Right cardiac atrium (tissue), 5 donors: Measurements from ENCODE around the gene HOXC11. TPM values are rescaled to one million over a fixed set of nuclear protein-coding genes. Genes with fewer than 3 reads are reported as not detected.

Source experiments
- ATAC-seq, 2 donors: fragments of 200-7000 bp; cut with Tn5 transposase; one replicate each; pipeline versions ENCODE4 v1.8.0 to v1.9.1; 2020; ENCODE audit warnings: moderate library complexity in 2 of 2, mild to moderate bottlenecking in 1 of 2
- DNase-seq, 3 donors: peaks; one replicate each; pipeline ENCODE4 v3.0.0-alpha.2; 2020
- H3K27ac ChIP-seq: one replicate; pipeline ENCODE4 v1.5.1; 2013; ENCODE audit warnings: mild to moderate bottlenecking, low read length, control low read depth, moderate library complexity
- H3K27me3 ChIP-seq: one replicate; pipeline ENCODE4 v1.6.1; 2013; ENCODE audit not compliant: control insufficient read depth, insufficient read depth
- H3K4me1 ChIP-seq: one replicate; pipeline ENCODE4 v1.6.1; 2013; ENCODE audit warnings: low read length; ENCODE audit not compliant: control insufficient read depth, insufficient read depth
- H3K4me3 ChIP-seq: one replicate; pipeline ENCODE4 v1.5.1; 2013; ENCODE audit warnings: low read length, control low read depth
- H3K9me3 ChIP-seq: one replicate; pipeline ENCODE4 v1.6.1; 2013; ENCODE audit warnings: low read length; ENCODE audit not compliant: control insufficient read depth
- WGBS: extraction: QIAGEN DNeasy Blood & Tissue Kit; methylation state at CpG from one replicate; pipeline ENCODE4 v1.1.7; 2013; 5-methylcytosine and 5-hydroxymethylcytosine counted together
- intact Hi-C, 4 donors: fragments of 100-400 bp; cut with DNase I; formaldehyde crosslinking; loops; one replicate each; pipeline versions ENCODE4 v1.11.0 to v1.14.0; 2022 to 2023
- polyA plus RNA-seq: library from polyadenylated mRNA; stranded (reverse); fragments of 200-250 nt; gene quantifications from one replicate; pipeline ENCODE4 v1.2.3, GENCODE V29; 2013
- total RNA-seq, 4 donors: library from RNA; stranded (reverse); fragmentation: NEBNext Ultra II Directional; extraction: Animal tissue kit (Norgen Biotek cat#: 25700); gene quantifications; one replicate each; pipeline ENCODE4 v1.2.1, GENCODE V29; 2021
- donor health status: healthy with polysubstance abuse.
- donor health status: DM: no; HTN: yes; CAD: no.
- donor health status: DM: no; HTN: no; CAD: no.
- donor health status: DM: no; HTN: yes; CAD: no; lungs with severe emphysema.
- donor health status: DM: yes; HTN: yes; CAD: no.

HOXC11 gene
- total and polyA plus RNA-seq, 5 donors, result not detected

- 10% methylated on average over 12 of the region's 12 CpGs for WGBS
- H3K4me3 ChIP-seq, result no peak overlapping the region
- no peaks in the 10 kb centered on the region for H3K27me3 ChIP-seq
- no peaks in the 10 kb centered on the region for H3K4me1 ChIP-seq
- intact Hi-C loops, result no loop called here
- DNase-seq, result no peak
- no peak for ATAC-seq
- H3K27ac ChIP-seq, result no peak overlapping the region
- no peaks in the 10 kb centered on the region for H3K9me3 ChIP-seq
Observed at GRCh38 chr12:53937099-53937498, 35.8 kb upstream of the HOXC11 start.

- 14% methylated on average over 23 of the region's 23 CpGs for WGBS
- intact Hi-C loops, result no loop called here
- no peak overlapping the region for H3K27ac ChIP-seq
- ATAC-seq, result no peak
- DNase-seq, result no peak
- H3K9me3 ChIP-seq, result no peaks in the 10 kb centered on the region
- H3K4me3 ChIP-seq, result no peak overlapping the region
- no peaks in the 10 kb centered on the region for H3K4me1 ChIP-seq
- no peaks in the 10 kb centered on the region for H3K27me3 ChIP-seq
Observed at GRCh38 chr12:53937596-53938325, 35.2 kb upstream of the HOXC11 start.

GRCh38 chr12:53938326-53939140, 34.4 kb upstream of the HOXC11 start, which contains the start of gene HOXC13:
HOXC13 (plus strand) TSS chr12:53938831; CDS start chr12:53938907, 76 bp downstream.
- Histone ChIP-seq H3K4me1 (no peaks in the 10 kb centered on the region), H3K27me3 (no peaks in the 10 kb centered on the region), H3K9me3 (no peaks in the 10 kb centered on the region), H3K4me3 (peak within 1 kb of the TSS; percentile 13), H3K27ac (no peak within 1 kb of the TSS)
- peak in 2 of 3 donors; percentile 38 to 65 for DNase-seq
- ATAC-seq, result peak in 1 of 2 donors; percentile 47
- WGBS, result 3% methylated on average over 56 of the region's 56 CpGs
- intact Hi-C loops, result no loop called here

- Histone ChIP-seq H3K27ac (no peak overlapping the region), H3K4me1 (no peaks in the 10 kb centered on the region), H3K4me3 (no peak overlapping the region), H3K27me3 (no peaks in the 10 kb centered on the region), H3K9me3 (no peaks in the 10 kb centered on the region)
- ATAC-seq, result peak in 1 of 2 donors; percentile 31
- no peak for DNase-seq
- intact Hi-C loops, result no loop called here
- WGBS, result 4% methylated on average over 91 of the region's 91 CpGs
Observed at GRCh38 chr12:53939141-53940108, 33.5 kb upstream of the HOXC11 start.

- no peaks in the 10 kb centered on the region for H3K4me1 ChIP-seq
- no peak for ATAC-seq
- intact Hi-C loops, result no loop called here
- no peaks in the 10 kb centered on the region for H3K27me3 ChIP-seq
- no peak overlapping the region for H3K27ac ChIP-seq
- DNase-seq, result no peak
- no peak overlapping the region for H3K4me3 ChIP-seq
- 6% methylated on average over 9 of the region's 9 CpGs for WGBS
- no peaks in the 10 kb centered on the region for H3K9me3 ChIP-seq
Observed at GRCh38 chr12:53940443-53941014, 32.4 kb upstream of the HOXC11 start.

GRCh38 chr12:53941187-53941586, 31.7 kb upstream of the HOXC11 start:
- Histone ChIP-seq H3K27ac (no peak overlapping the region), H3K4me1 (no peaks in the 10 kb centered on the region), H3K27me3 (peaks cover under 1% of the 10 kb centered on the region), H3K9me3 (no peaks in the 10 kb centered on the region), H3K4me3 (no peak overlapping the region)
- DNase-seq (no peak), ATAC-seq (no peak)
- intact Hi-C loops, result no loop called here

- Histone ChIP-seq H3K4me3 (no peak overlapping the region), H3K9me3 (no peaks in the 10 kb centered on the region), H3K27ac (no peak overlapping the region), H3K27me3 (peaks cover 5% of the 10 kb centered on the region), H3K4me1 (no peaks in the 10 kb centered on the region)
- no peak for ATAC-seq
- WGBS, result 17% methylated on average over 5 of the region's 5 CpGs
- no peak for DNase-seq
- intact Hi-C loops, result no loop called here
Observed at GRCh38 chr12:53941750-53942149, 31.2 kb upstream of the HOXC11 start.

GRCh38 chr12:53942467-53942997, 30.4 kb upstream of the HOXC11 start:
- WGBS, result 12% methylated on average over 2 of the region's 2 CpGs
- no peak for DNase-seq
- Histone ChIP-seq H3K27me3 (peaks cover 8% of the 10 kb centered on the region), H3K27ac (no peak overlapping the region), H3K4me1 (no peaks in the 10 kb centered on the region), H3K4me3 (no peak overlapping the region), H3K9me3 (no peaks in the 10 kb centered on the region)
- intact Hi-C loops, result no loop called here
- ATAC-seq, result no peak

GRCh38 chr12:53944209-53944608, 28.7 kb upstream of the HOXC11 start:
- 17% methylated on average over 4 of the region's 4 CpGs for WGBS
- H3K27me3 ChIP-seq, result peaks cover 8% of the 10 kb centered on the region

More at GRCh38 chr12:53944209-53944608, 28.7 kb upstream of the HOXC11 start:
- Histone ChIP-seq H3K4me3 (no peak overlapping the region), H3K27ac (no peak overlapping the region), H3K9me3 (no peaks in the 10 kb centered on the region), H3K4me1 (no peaks in the 10 kb centered on the region)
- ATAC-seq (no peak), DNase-seq (no peak)
- intact Hi-C loops, result no loop called here
